Lower leg skin (tissue), 4 donors: ENCODE data around the gene CPEB4. TPM values are rescaled to one million over a fixed set of nuclear protein-coding genes. Genes with fewer than 3 reads are reported as not detected.

ENCODE experiments used
- DNase-seq, 2 donors: peaks; one replicate each; pipeline ENCODE4 v3.0.0-alpha.2; 2019; ENCODE audit warnings: low spot score in 2 of 2
- H3K4me3 ChIP-seq: fragments of 200-600 bp; sonication (generic); 2 replicates; pipeline ENCODE4 v1.5.1; 2017; ENCODE audit warnings: mild to moderate bottlenecking, low read depth; ENCODE audit not compliant: poor library complexity, severe bottlenecking
- POLR2A ChIP-seq, 2 donors: fragments of 450-650 bp; IDR thresholded peaks; one replicate each; pipeline ENCODE4 v1.6.1; 2016 to 2017; ENCODE audit warnings: antibody characterized with exemption in 2 of 2, mild to moderate bottlenecking in 1 of 2, moderate library complexity in 1 of 2
- WGBS, 2 donors: methylation state at CpG; one replicate each; pipeline ENCODE4 v1.1.5; 2018; 5-methylcytosine and 5-hydroxymethylcytosine counted together
- intact Hi-C: fragments of 100-400 bp; cut with DNase I; formaldehyde crosslinking; loops from one replicate; pipeline ENCODE4 v1.15.0; 2023; ENCODE audit warnings: low total_unique reads
- total RNA-seq, 4 donors: library from RNA; depleted of rRNA; stranded (reverse); fragments of >200 nt; gene quantifications; one replicate each; pipeline ENCODE4 v1.1.0, GENCODE V29; 2016
- TF ChIP-seq, protein P1 (sequence below), 3 donors: fragments of 450-650 bp; IDR thresholded peaks; one replicate each; pipeline ENCODE4 v1.5.1; 2016; ENCODE audit warnings: antibody characterized with exemption in 3 of 3, mild to moderate bottlenecking in 3 of 3, moderate library complexity in 2 of 3

Gene CPEB4
- total RNA-seq, 4 donors from 2014 or later, result 47.5 to 79.6 (median 55.3) TPM

DNA sequence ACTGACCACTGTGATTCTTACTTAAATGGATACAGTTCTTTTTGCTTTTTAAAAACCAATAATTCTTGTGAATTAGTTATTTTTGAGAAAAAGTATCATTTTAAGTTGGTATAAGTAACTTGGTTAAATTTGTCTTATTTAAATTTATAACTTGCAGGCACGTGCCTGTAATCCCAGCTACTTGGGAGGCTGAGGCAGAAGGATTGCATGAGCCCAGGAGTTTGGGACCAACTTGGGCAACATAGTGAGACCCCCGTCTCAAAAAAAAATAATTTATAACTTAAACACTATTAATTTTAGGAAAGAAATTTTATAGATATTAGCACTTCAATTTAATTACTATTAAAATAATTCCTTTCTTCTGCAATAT, 5.0 kb downstream of the CPEB4 start:
- 74 to 77% methylated on average over 2 of the region's 2 CpGs for WGBS, 2 donors
- TF ChIP-seq POLR2A (IDR thresholded peaks at IDR 0.05), result no peak
- TF ChIP-seq, protein P1, sequence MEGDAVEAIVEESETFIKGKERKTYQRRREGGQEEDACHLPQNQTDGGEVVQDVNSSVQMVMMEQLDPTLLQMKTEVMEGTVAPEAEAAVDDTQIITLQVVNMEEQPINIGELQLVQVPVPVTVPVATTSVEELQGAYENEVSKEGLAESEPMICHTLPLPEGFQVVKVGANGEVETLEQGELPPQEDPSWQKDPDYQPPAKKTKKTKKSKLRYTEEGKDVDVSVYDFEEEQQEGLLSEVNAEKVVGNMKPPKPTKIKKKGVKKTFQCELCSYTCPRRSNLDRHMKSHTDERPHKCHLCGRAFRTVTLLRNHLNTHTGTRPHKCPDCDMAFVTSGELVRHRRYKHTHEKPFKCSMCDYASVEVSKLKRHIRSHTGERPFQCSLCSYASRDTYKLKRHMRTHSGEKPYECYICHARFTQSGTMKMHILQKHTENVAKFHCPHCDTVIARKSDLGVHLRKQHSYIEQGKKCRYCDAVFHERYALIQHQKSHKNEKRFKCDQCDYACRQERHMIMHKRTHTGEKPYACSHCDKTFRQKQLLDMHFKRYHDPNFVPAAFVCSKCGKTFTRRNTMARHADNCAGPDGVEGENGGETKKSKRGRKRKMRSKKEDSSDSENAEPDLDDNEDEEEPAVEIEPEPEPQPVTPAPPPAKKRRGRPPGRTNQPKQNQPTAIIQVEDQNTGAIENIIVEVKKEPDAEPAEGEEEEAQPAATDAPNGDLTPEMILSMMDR (IDR thresholded peaks at IDR 0.05), result no peak
- intact Hi-C loops, result no loop called here
- no peak overlapping the region for H3K4me3 ChIP-seq
- no peak for DNase-seq

DNA sequence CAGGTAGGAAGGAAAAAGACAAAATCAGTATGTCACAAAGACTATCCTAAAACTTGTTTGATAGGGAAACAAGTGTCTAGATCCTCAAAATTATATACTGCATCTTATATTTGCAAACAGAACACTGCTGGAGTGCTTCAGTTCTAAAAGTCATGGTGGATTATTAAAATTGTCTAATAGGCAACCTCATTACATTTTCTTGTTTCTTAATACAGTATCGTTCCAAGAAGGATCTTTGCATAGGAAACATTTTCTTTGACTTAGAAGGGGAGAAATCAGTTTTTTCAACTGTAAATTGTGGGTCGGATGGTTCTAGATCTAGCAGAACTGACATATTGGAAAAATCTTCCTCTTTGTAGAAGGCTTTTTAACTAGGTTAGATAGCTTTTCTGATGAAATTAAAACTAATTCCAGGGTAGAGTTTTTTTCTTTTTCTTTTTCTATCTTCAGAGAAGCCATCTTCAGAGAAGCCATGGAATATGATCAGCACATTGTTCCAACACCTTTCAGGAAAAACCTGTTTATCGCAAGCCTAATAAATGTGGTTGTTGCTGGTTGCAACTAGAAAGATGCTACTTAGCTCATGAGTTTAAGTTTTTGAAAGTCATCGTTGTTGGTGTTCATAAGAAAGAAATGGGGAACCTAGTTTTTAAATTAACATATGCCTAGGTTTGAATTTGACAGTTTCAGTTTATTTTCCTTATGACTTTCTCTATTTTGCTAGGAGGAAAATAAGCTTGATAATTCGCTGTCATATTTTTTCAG, 7.4 kb downstream of the CPEB4 start:
- intact Hi-C loops, result no loop called here
- 59 to 63% methylated on average over 5 of the region's 5 CpGs for WGBS, 2 donors
- TF ChIP-seq POLR2A (IDR thresholded peaks at IDR 0.05), result no peak
- TF ChIP-seq, protein P1 (IDR thresholded peaks at IDR 0.05), result no peak
- DNase-seq, result no peak
- H3K4me3 ChIP-seq, result no peak overlapping the region

DNA sequence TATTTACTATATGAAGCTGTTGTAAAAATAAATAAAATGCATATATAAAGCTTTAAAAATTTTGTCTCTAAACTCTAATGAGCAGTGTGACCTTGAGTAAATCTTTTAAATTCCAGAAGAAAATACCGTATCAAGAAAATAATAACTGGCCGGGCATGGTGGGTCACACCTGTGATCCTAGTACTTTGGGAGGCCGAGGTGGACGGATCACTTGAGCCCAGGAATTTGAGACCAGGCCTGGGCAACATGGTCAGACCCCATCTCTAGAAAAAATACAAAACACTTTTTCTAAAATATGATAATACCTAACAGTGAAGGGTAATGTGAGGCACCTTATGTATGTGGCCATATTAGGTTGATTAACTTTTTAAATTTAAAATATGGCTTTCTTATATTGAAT, 8.5 kb downstream of the CPEB4 start:
- H3K4me3 ChIP-seq, result no peak overlapping the region
- WGBS, 2 donors, result 95 to 96% methylated on average over 4 of the region's 4 CpGs
- no peak for DNase-seq
- TF ChIP-seq, protein P1 (IDR thresholded peaks at IDR 0.05), result no peak
- TF ChIP-seq POLR2A (IDR thresholded peaks at IDR 0.05), result no peak
- intact Hi-C loops, result no loop called here

DNA sequence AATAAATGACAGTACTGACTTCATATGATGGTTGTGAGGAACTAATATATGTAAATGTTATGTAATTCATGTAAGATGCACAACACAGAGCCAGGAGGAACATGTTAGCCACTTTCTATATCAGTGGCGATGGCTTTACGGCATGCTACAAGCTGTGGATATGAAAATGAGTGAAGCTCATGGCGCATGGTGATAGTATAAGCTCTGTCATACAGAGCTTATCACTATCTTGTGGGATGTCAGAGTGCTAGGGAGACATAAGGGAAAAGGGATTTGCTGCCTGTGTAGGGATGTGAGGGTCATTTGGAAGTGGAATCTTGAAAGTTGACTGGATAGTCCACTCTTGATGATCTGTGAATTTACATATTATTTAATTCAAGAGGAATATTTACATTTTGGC, 13.6 kb downstream of the CPEB4 start:
- H3K4me3 ChIP-seq, result no peak overlapping the region
- intact Hi-C loops, result no loop called here
- no peak for DNase-seq
- TF ChIP-seq POLR2A (IDR thresholded peaks at IDR 0.05), result no peak
- TF ChIP-seq, protein P1 (IDR thresholded peaks at IDR 0.05), result no peak
- 95 to 100% methylated on average over 3 of the region's 3 CpGs for WGBS, 2 donors

DNA sequence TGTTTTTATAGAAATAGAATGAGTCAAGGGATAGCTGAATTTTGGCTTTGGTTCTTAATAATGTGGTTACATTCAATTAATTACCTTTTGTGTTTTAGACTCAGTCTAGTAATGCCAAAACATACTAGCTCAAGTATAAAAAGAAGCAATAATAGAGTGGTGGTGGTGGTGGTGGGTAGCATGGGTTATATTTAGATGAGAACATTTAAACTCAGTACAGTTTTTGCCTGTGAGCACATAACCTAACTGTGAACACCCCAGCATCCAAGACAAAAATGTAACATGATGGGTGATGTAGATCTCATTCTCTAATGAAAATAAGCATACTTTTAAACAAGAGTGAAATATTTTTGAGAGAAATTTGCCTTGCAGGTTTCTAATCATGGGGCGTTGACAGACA, 14.2 kb downstream of the CPEB4 start:
- WGBS, 2 donors, result 79 to 86% methylated on average over 1 of the region's 1 CpG
- TF ChIP-seq POLR2A (IDR thresholded peaks at IDR 0.05), result no peak
- TF ChIP-seq, protein P1 (IDR thresholded peaks at IDR 0.05), result no peak
- DNase-seq, result no peak
- H3K4me3 ChIP-seq, result no peak overlapping the region
- intact Hi-C loops, result no loop called here

DNA sequence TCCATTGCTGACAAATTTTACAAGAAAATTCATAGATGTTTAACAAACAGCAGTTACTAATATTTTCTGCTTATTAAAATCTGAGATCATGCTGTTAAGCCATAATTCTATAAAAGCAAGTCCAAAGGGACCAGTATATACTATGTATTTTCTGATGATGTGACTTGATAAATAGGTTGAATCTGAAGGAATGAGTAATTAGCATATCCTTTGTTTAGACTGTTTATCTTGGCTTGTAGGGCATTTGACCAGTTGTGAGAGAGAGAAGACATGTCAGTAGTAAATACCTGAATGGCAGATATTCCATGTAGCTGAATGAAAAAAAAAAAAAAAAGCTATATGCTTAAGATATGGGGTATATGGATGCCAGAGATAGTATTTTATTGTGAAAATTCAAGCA, 14.6 kb downstream of the CPEB4 start:
- no peak for DNase-seq
- TF ChIP-seq, protein P1 (IDR thresholded peaks at IDR 0.05), result no peak
- no peak for TF ChIP-seq POLR2A (IDR thresholded peaks at IDR 0.05)
- intact Hi-C loops, result no loop called here
- H3K4me3 ChIP-seq, result no peak overlapping the region
